ENCODE measurements around the gene RGS7. TPM values are rescaled to one million over a fixed set of nuclear protein-coding genes. Genes with fewer than 3 reads are reported as not detected.

RGS7 gene
- polyA plus RNA-seq, 1 donor (not counting 4 experiments of a cell fraction or from before 2014, with no cell fraction given) = not detected

DNA sequence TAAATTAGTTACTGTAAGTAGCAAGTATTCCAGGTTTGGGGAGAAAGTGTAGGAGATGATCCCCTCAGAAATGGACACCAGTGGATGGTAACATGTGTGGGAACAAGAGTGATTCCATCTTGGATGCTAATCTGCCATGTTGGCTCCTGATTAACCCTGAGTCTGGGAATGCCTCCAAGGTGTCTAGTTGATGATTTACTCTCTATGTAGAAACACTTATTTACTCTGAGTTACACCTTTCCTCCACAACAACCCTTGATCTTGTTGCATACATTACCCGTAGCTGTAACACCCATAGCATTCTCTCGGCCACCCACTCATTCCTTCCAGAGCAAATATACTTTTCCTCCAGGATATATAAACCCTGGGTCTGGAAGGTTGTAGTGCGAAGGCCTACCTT lies 429.2 kb downstream of the RGS7 start:
- no peak overlapping the region for H3K4me3 ChIP-seq (ENCODE audit: control insufficient read depth in 2 of 3, extremely low read depth in 1 of 3, insufficient read depth in 2 of 3, low read depth in 1 of 3, low read length in 3 of 3)
- FAIRE-seq (no peak), DNase-seq (ENCODE audit: low read depth, low spot score) (no peak)
- no peaks in the 10 kb centered on the region for H3K4me1 ChIP-seq (ENCODE audit: control insufficient read depth, extremely low read depth, insufficient read depth, low read length)
- no peaks in the 10 kb centered on the region for H4K20me1 ChIP-seq (ENCODE audit: control insufficient read depth, extremely low read depth, insufficient read depth, low read length)
- dilution Hi-C loops (cut with MboI; ENCODE audit: extremely low pct_ligation_motif_present, low sequenced_read_pairs) = no loop called here
- no peaks in the 10 kb centered on the region for H3K27me3 ChIP-seq (ENCODE audit: control insufficient read depth, extremely low read depth, insufficient read depth, low read length)
- H3K9me3 ChIP-seq (ENCODE audit: control insufficient read depth, low read depth, low read length) = no peaks in the 10 kb centered on the region
- TF ChIP-seq EZH2 (IDR thresholded peaks at IDR 0.05; ENCODE audit: low read length) = no peak
- TF ChIP-seq, protein P1, sequence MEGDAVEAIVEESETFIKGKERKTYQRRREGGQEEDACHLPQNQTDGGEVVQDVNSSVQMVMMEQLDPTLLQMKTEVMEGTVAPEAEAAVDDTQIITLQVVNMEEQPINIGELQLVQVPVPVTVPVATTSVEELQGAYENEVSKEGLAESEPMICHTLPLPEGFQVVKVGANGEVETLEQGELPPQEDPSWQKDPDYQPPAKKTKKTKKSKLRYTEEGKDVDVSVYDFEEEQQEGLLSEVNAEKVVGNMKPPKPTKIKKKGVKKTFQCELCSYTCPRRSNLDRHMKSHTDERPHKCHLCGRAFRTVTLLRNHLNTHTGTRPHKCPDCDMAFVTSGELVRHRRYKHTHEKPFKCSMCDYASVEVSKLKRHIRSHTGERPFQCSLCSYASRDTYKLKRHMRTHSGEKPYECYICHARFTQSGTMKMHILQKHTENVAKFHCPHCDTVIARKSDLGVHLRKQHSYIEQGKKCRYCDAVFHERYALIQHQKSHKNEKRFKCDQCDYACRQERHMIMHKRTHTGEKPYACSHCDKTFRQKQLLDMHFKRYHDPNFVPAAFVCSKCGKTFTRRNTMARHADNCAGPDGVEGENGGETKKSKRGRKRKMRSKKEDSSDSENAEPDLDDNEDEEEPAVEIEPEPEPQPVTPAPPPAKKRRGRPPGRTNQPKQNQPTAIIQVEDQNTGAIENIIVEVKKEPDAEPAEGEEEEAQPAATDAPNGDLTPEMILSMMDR (optimal IDR thresholded peaks at IDR 0.05 in 1 of 3, IDR thresholded peaks at IDR 0.05 in 1 of 3, conservative IDR thresholded peaks at IDR 0.05 in 1 of 3; ENCODE audit: extremely low read depth in 1 of 3, insufficient read depth in 2 of 3, low read length in 3 of 3) = no peak
- no peaks in the 10 kb centered on the region for H3K79me2 ChIP-seq (ENCODE audit: control insufficient read depth, insufficient read depth, low read length)
- no peak overlapping the region for H2AFZ ChIP-seq (ENCODE audit: control insufficient read depth, low read length)
- no peaks in the 10 kb centered on the region for H3K9me1 ChIP-seq (ENCODE audit: control insufficient read depth, extremely low read depth, insufficient read depth, low read length)
- H3K4me2 ChIP-seq (ENCODE audit: control insufficient read depth, extremely low read depth, insufficient read depth, low read depth, low read length) = no peak overlapping the region
- H3K9ac ChIP-seq (ENCODE audit: control insufficient read depth, extremely low read depth, insufficient read depth, low read length) = no peak overlapping the region
- no peaks in the 10 kb centered on the region for H3K36me3 ChIP-seq (ENCODE audit: control insufficient read depth in 2 of 2, extremely low read depth in 1 of 2, insufficient read depth in 2 of 2, low read length in 2 of 2)
- H3K27ac ChIP-seq (ENCODE audit: control insufficient read depth, insufficient read depth, low read length) = no peak overlapping the region

DNA sequence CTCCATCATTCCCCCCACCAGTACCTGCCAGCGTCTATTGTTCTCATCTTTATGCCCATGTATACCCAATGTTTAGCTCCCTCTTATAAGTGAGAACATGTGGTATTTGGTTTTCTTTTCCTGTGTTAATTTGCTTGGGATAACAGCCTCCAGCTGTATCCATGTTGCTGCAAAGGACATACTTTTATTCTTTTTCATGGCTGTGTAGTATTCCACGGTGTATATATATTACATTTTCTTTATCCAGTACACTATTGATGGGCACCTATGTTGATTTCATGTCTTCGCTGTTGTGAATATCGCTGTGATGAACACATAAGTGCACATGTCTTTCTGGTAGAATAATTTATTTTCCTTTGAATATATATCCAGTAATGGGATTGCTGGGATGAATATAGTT lies 431.7 kb downstream of the RGS7 start:
- no peak overlapping the region for H3K9ac ChIP-seq (ENCODE audit: control insufficient read depth, extremely low read depth, insufficient read depth, low read length)
- DNase-seq (ENCODE audit: low read depth, low spot score) = no peak
- no peak overlapping the region for H3K27ac ChIP-seq (ENCODE audit: control insufficient read depth, insufficient read depth, low read length)
- TF ChIP-seq, protein P1 (optimal IDR thresholded peaks at IDR 0.05 in 1 of 3, IDR thresholded peaks at IDR 0.05 in 1 of 3, conservative IDR thresholded peaks at IDR 0.05 in 1 of 3; ENCODE audit: extremely low read depth in 1 of 3, insufficient read depth in 2 of 3, low read length in 3 of 3) = no peak
- TF ChIP-seq EZH2 (IDR thresholded peaks at IDR 0.05; ENCODE audit: low read length) = no peak
- no peak overlapping the region for H3K4me3 ChIP-seq (ENCODE audit: control insufficient read depth in 2 of 3, extremely low read depth in 1 of 3, insufficient read depth in 2 of 3, low read depth in 1 of 3, low read length in 3 of 3)
- H3K36me3 ChIP-seq (ENCODE audit: control insufficient read depth in 2 of 2, extremely low read depth in 1 of 2, insufficient read depth in 2 of 2, low read length in 2 of 2) = no peaks in the 10 kb centered on the region
- no peaks in the 10 kb centered on the region for H3K79me2 ChIP-seq (ENCODE audit: control insufficient read depth, insufficient read depth, low read length)
- no peak for FAIRE-seq
- H3K4me2 ChIP-seq (ENCODE audit: control insufficient read depth, extremely low read depth, insufficient read depth, low read depth, low read length) = no peak overlapping the region
- no peaks in the 10 kb centered on the region for H4K20me1 ChIP-seq (ENCODE audit: control insufficient read depth, extremely low read depth, insufficient read depth, low read length)
- H3K27me3 ChIP-seq (ENCODE audit: control insufficient read depth, extremely low read depth, insufficient read depth, low read length) = no peaks in the 10 kb centered on the region
- dilution Hi-C loops (cut with MboI; ENCODE audit: extremely low pct_ligation_motif_present, low sequenced_read_pairs) = no loop called here
- H3K9me1 ChIP-seq (ENCODE audit: control insufficient read depth, extremely low read depth, insufficient read depth, low read length) = no peaks in the 10 kb centered on the region
- no peaks in the 10 kb centered on the region for H3K9me3 ChIP-seq (ENCODE audit: control insufficient read depth, low read depth, low read length)
- no peaks in the 10 kb centered on the region for H3K4me1 ChIP-seq (ENCODE audit: control insufficient read depth, extremely low read depth, insufficient read depth, low read length)
- no peak overlapping the region for H2AFZ ChIP-seq (ENCODE audit: control insufficient read depth, low read length)

Measured in keratinocyte (primary cell).